ENCODE measurements around the gene TLX2. TPM values are rescaled to one million over a fixed set of nuclear protein-coding genes. Genes with fewer than 3 reads are reported as not detected.

The TLX2 gene
- total and polyA plus RNA-seq, 2 of the 4 experiments (the other 2 are of a cell fraction), result not detected

GRCh38 chr2:74559912-74560311 lies 45.7 kb downstream of the TLX2 start (continued):
- TF ChIP-seq, protein P1, sequence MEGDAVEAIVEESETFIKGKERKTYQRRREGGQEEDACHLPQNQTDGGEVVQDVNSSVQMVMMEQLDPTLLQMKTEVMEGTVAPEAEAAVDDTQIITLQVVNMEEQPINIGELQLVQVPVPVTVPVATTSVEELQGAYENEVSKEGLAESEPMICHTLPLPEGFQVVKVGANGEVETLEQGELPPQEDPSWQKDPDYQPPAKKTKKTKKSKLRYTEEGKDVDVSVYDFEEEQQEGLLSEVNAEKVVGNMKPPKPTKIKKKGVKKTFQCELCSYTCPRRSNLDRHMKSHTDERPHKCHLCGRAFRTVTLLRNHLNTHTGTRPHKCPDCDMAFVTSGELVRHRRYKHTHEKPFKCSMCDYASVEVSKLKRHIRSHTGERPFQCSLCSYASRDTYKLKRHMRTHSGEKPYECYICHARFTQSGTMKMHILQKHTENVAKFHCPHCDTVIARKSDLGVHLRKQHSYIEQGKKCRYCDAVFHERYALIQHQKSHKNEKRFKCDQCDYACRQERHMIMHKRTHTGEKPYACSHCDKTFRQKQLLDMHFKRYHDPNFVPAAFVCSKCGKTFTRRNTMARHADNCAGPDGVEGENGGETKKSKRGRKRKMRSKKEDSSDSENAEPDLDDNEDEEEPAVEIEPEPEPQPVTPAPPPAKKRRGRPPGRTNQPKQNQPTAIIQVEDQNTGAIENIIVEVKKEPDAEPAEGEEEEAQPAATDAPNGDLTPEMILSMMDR (conservative IDR thresholded peaks at IDR 0.05; ENCODE audit: low read depth, low read length), result no peak
- no peak for TF ChIP-seq SMC3 (IDR thresholded peaks at IDR 0.05; ENCODE audit: low read depth, low read length)

- H4K91ac ChIP-seq (ENCODE audit: insufficient read depth, low read depth, low read length), result peak overlapping the region; percentile 32; the same call in 1 of the 2 replicates
- peak overlapping the region; percentile 62 for H2AK5ac ChIP-seq (ENCODE audit: low read depth, low read length)
- peak overlapping the region; percentile 26; the same call in 1 of the 2 replicates for H3K4ac ChIP-seq (ENCODE audit: low read depth, low read length)
- 0 out of 3 replicates have a peak overlapping the region, but pooled peaks have one; percentile 26 for H2BK15ac ChIP-seq (ENCODE audit: low read depth, low read length)
- H3K4me2 ChIP-seq (ENCODE audit: low read depth, low read length), result no peak overlapping the region
- H3K9ac ChIP-seq (ENCODE audit: low read depth, low read length), result no peak overlapping the region
- no peaks in the 10 kb centered on the region for H4K20me1 ChIP-seq (ENCODE audit: insufficient read depth, low read length)
- peak overlapping the region; percentile 45; the same call in 1 of the 2 replicates for H2BK20ac ChIP-seq (ENCODE audit: low read depth, low read length)
- 0 out of 2 replicates have a peak overlapping the region, but pooled peaks have one; percentile 40 for H3K14ac ChIP-seq (replicated peaks; ENCODE audit: low read depth, low read length)
- H3K4me3 ChIP-seq (ENCODE audit: insufficient read depth, low read depth, low read length), result no peak overlapping the region
- H3K9me3 ChIP-seq (ENCODE audit: control insufficient read depth, insufficient read depth, low read length), result no peaks in the 10 kb centered on the region
- ChIA-PET POLR2A (ENCODE audit: unreplicated experiment) (no interaction called here), CTCF (no interaction called here)
- no peak for TF ChIP-seq RCOR1 (IDR thresholded peaks at IDR 0.05; ENCODE audit: insufficient replicate concordance, low read length)
- TF ChIP-seq POLR2A (IDR thresholded peaks at IDR 0.05; ENCODE audit: low read depth, low read length), result no peak
- TF ChIP-seq SMC3 (IDR thresholded peaks at IDR 0.05; ENCODE audit: low read depth, low read length), result no peak
- TF ChIP-seq BHLHE40 (IDR thresholded peaks at IDR 0.05; ENCODE audit: low read depth, low read length), result no peak
- no peak overlapping the region for H4K5ac ChIP-seq (ENCODE audit: low read depth, low read length)
- no peak overlapping the region for H3K27ac ChIP-seq (ENCODE audit: insufficient read depth, low read length)
- ATAC-seq (ENCODE audit: low read depth) (no peak), DNase-seq (no peak)
- dilution Hi-C loops (cut with HindIII; ENCODE audit: low sequenced_read_pairs, unreplicated experiment) (no loop called here), in situ Hi-C loops (cut with MboI; ENCODE audit: low sequenced_read_pairs) (no loop called here), intact Hi-C loops (cut with micrococcal nuclease) (no loop called here)
- H2AFZ ChIP-seq (replicated peaks; ENCODE audit: low read length, poor library complexity), result peak overlapping the region; percentile 81
- peak overlapping the region; percentile 1 for H2AK9ac ChIP-seq (replicated peaks; ENCODE audit: low read depth, low read length, poor library complexity)
- H3K18ac ChIP-seq (ENCODE audit: low read depth, low read length), result no peak overlapping the region
- BruUV-seq (replicated peaks), result no TSS peak
- peaks cover 2 to 16% of the 10 kb centered on the region in 2 experiments; a peak in 3 of 4 replicates for H3K79me1 ChIP-seq (ENCODE audit: low read depth in 1 of 2, low read length in 2 of 2)
- peaks cover 20% of the 10 kb centered on the region for H3K9me1 ChIP-seq (ENCODE audit: insufficient read depth, low read length)
- H3K23ac ChIP-seq (ENCODE audit: low read depth, low read length), result no peak overlapping the region
- H3K27me3 ChIP-seq (ENCODE audit: control insufficient read depth, insufficient read depth, low read length), result no peaks in the 10 kb centered on the region
- WGBS, 2 experiments (ENCODE audit: extremely low coverage in 2 of 2, insufficient read length in 1 of 2), result 54% methylated on average over 2 of the region's 6 CpGs; no CpG with 5 or more reads in 1 of the 2 experiments
- peak overlapping the region; percentile 17 for H2BK120ac ChIP-seq (ENCODE audit: low read depth, low read length)
- H3K56ac ChIP-seq (ENCODE audit: extremely low read depth, insufficient read depth, low read length), result no peak overlapping the region
- peaks cover 14% of the 10 kb centered on the region for H3K36me3 ChIP-seq (ENCODE audit: control insufficient read depth, insufficient read depth, low read length)
- H4K8ac ChIP-seq (ENCODE audit: low read depth in 2 of 2, low read length in 2 of 2), result no peak overlapping the region; a peak in 1 of 4 replicates
- H3K4me1 ChIP-seq (ENCODE audit: control insufficient read depth, insufficient read depth, low read length), result peaks cover 9% of the 10 kb centered on the region
- no peak overlapping the region for H2BK5ac ChIP-seq (ENCODE audit: low read depth, low read length, poor library complexity, severe bottlenecking)
These were observed 46.3 kb downstream of the TLX2 start for GRCh38 chr2:74560591-74560990.
